K562 (cell line): ENCODE results near the gene SEPTIN2. TPM values are rescaled to one million over a fixed set of nuclear protein-coding genes. Genes with fewer than 3 reads are reported as not detected.

Experiments
- ATAC-seq: fragments of 200-7000 bp; cut with Tn5 transposase; 3 replicates; pipeline ENCODE4 v1.9.1; 2020; ENCODE audit warnings: moderate library complexity
- BruUV-seq: library from RNA; stranded (reverse); fragments of 400-500 nt; replicated peaks from 2 replicates; lab custom pipeline; 2021; lab: Mats Ljungman, UMichigan
- CTCF ChIA-PET: fragments of 300-600 bp; formaldehyde crosslinking; extraction: SDS; loops from one replicate; lab custom pipeline; 2021; ENCODE audit warnings: low intra/inter-chr PET ratio; lab: Yijun Ruan, JAX
- POLR2A ChIA-PET: fragments of 300-600, 350-650 bp; sonication (Branson Sonifier 250); formaldehyde crosslinking; extraction: SDS; loops from one replicate; lab custom pipeline; 2021; ENCODE audit warnings: antibody characterized with exemption, inconsistent platforms; lab: Yijun Ruan, JAX
- DNase-seq, 4 experiments: peaks; one replicate each; pipeline versions ENCODE4 v3.0.0 to v3.0.0-alpha.2; 2011 to 2018; ENCODE audit warnings: low spot score in 3 of 4, mixed read lengths in 3 of 4; ENCODE audit errors: extremely low read depth in 1 of 4
- FAIRE-seq: peaks from 2 replicates; lab custom pipeline; 2011; peaks lifted over from hg19 to GRCh38; lab: Jason Lieb, UNC
- H2AFZ ChIP-seq: 2 replicates; pipeline ENCODE4 v1.6.0; 2011; ENCODE audit warnings: low read depth, low read length, control low read depth, inconsistent platforms
- H3K27ac ChIP-seq: fragments of 200-600 bp; 3 replicates; pipeline ENCODE4 v1.8.0; 2011; ENCODE audit warnings: low read depth, mild to moderate bottlenecking, control low read depth, inconsistent platforms, low read length, moderate library complexity, mixed read lengths; ENCODE audit errors: extremely low read depth
- H3K27me3 ChIP-seq, 2 experiments: fragments of 300-600 bp in 1 of 2; 2 replicates in 1 of 2; 3 replicates in 1 of 2; pipeline versions ENCODE4 v1.6.0 to v1.8.0; 2011; ENCODE audit warnings: inconsistent platforms in 2 of 2, low read length in 2 of 2, mild to moderate bottlenecking in 1 of 2, mixed read lengths in 1 of 2, moderate library complexity in 1 of 2; ENCODE audit not compliant: control insufficient read depth in 2 of 2, insufficient read depth in 2 of 2
- H3K36me3 ChIP-seq: fragments of 300-600 bp; 3 replicates; pipeline ENCODE4 v1.8.0; 2011; ENCODE audit warnings: mild to moderate bottlenecking, low read length, inconsistent platforms; ENCODE audit not compliant: control insufficient read depth, insufficient read depth
- H3K4me1 ChIP-seq, 2 experiments: fragments of 200-600 bp in 1 of 2; replicated peaks in 1 of 2; 2 replicates in 1 of 2; 3 replicates in 1 of 2; pipeline versions ENCODE4 v1.5.1 to v1.8.0; 2011; ENCODE audit warnings: inconsistent platforms in 2 of 2, low read length in 2 of 2, mild to moderate bottlenecking in 1 of 2, mixed read lengths in 1 of 2, moderate library complexity in 1 of 2; ENCODE audit not compliant: control insufficient read depth in 2 of 2, insufficient read depth in 2 of 2
- H3K4me2 ChIP-seq: 2 replicates; pipeline ENCODE4 v1.6.1; 2011; ENCODE audit warnings: low read length, control low read depth, inconsistent platforms, mixed read lengths; ENCODE audit not compliant: insufficient read depth
- H3K4me3 ChIP-seq: fragments of 200-600 bp; sonication (generic), shearing (Covaris generic); 2 replicates; pipeline ENCODE4 v1.5.1; 2016; ENCODE audit warnings: control low read depth, inconsistent platforms
- H3K79me2 ChIP-seq: fragments of 200-600 bp; 3 replicates; pipeline ENCODE4 v1.8.0; 2011; ENCODE audit warnings: low read length, inconsistent platforms; ENCODE audit not compliant: control insufficient read depth, insufficient read depth
- H3K9ac ChIP-seq, 2 experiments: 2 replicates each; pipeline versions ENCODE4 v1.6.0 to v1.6.1; 2011; ENCODE audit warnings: low read depth in 2 of 2, low read length in 2 of 2, control low read depth in 1 of 2, inconsistent platforms in 1 of 2, mild to moderate bottlenecking in 1 of 2, mixed read lengths in 1 of 2; ENCODE audit not compliant: insufficient read depth in 1 of 2
- H3K9me1 ChIP-seq: one replicate; pipeline ENCODE4 v1.6.0; 2011; ENCODE audit warnings: inconsistent platforms, mild to moderate bottlenecking, low read length, moderate library complexity; ENCODE audit not compliant: control insufficient read depth, insufficient read depth
- H3K9me3 ChIP-seq: replicated peaks from 2 replicates; pipeline ENCODE4 v1.5.1; 2011; ENCODE audit warnings: low read depth, low read length, inconsistent platforms; ENCODE audit not compliant: control insufficient read depth, insufficient read depth
- H4K20me1 ChIP-seq: replicated peaks from 2 replicates; pipeline ENCODE4 v1.6.1; 2011; ENCODE audit warnings: low read length, inconsistent platforms, mixed read lengths; ENCODE audit not compliant: control insufficient read depth, insufficient read depth
- EHMT2 ChIP-seq: fragments of 450-650 bp; IDR thresholded peaks from 2 replicates; pipeline ENCODE4 v1.6.1; 2018; ENCODE audit warnings: antibody characterized with exemption
- ELF4 ChIP-seq: fragments of 450-650 bp; formaldehyde crosslinking; IDR thresholded peaks from 2 replicates; pipeline ENCODE4 v1.4.0; 2022; ENCODE audit warnings: missing genetic modification characterization
- HMG20A ChIP-seq: fragments of 450-650 bp; formaldehyde crosslinking; conservative IDR thresholded peaks from 2 replicates; pipeline ENCODE4 v1.4.0; 2020; ENCODE audit warnings: mild to moderate bottlenecking, mixed read lengths
- HSF4 ChIP-seq: fragments of 250-450 bp; sonication (Bioruptor Pico); IDR thresholded peaks from 2 replicates; pipeline ENCODE4 v2.1.2; 2022; ENCODE audit warnings: mild to moderate bottlenecking, moderate library complexity, borderline replicate concordance
- KDM1A ChIP-seq, 2 experiments: fragments of 450-650 bp; IDR thresholded peaks; 2 replicates each; pipeline ENCODE4 v1.6.1; 2016; ENCODE audit warnings: mild to moderate bottlenecking in 2 of 2
- LEF1 ChIP-seq: fragments of 450-650 bp; IDR thresholded peaks from 2 replicates; pipeline ENCODE4 v1.6.1; 2016; ENCODE audit warnings: mild to moderate bottlenecking
- WGBS: fragments of 100-300 bp; shearing (Covaris generic); methylation state at CpG from one replicate; pipeline ENCODE4 v1.1.6; 2016; ENCODE audit warnings: low coverage, mixed read lengths; ENCODE audit not compliant: insufficient coverage; ENCODE audit errors: missing lambda C conversion rate; 5-methylcytosine and 5-hydroxymethylcytosine counted together
- in situ Hi-C: fragments of 300-500 bp; cut with MboI; formaldehyde crosslinking; loops from 4 replicates; pipeline ENCODE4 v1.15.0; 2018; ENCODE audit warnings: inconsistent platforms, mixed read lengths
- intact Hi-C: fragments of 100-400 bp; cut with micrococcal nuclease; formaldehyde crosslinking; loops from 2 replicates; pipeline ENCODE4 v1.14.2; 2022
- polyA plus RNA-seq, 8 experiments: library from polyadenylated mRNA; depleted of rRNA in 4 of 8; stranded (reverse) in 5 of 8; unstranded in 3 of 8; fragments of >200 nt; fragmentation: Nextera tagmentation in 2 of 8; fragmentation: Illumina TruSeq in 1 of 8; extraction: Ambion mirVana in 2 of 8; extraction: Trizol in 1 of 8; gene quantifications; 2 replicates each; pipeline versions ENCODE4 v1.2.1 to v1.2.3, GENCODE V29; 2011 to 2014; ENCODE audit warnings: inconsistent platforms in 1 of 8, missing spikeins in 1 of 8
- total RNA-seq, 7 experiments: library from RNA; depleted of rRNA in 6 of 7; stranded (reverse); fragments of >200 nt in 6 of 7; fragmentation: Illumina TruSeq in 2 of 7; extraction: Trizol in 2 of 7; gene quantifications; 2 replicates each; pipeline versions ENCODE4 v1.2.1 to v1.2.3, GENCODE V29; 2011 to 2021; ENCODE audit warnings: low replicate concordance in 1 of 7
- TF ChIP-seq, protein P1 (sequence below): fragments of 250-450 bp; sonication (Bioruptor Pico); IDR thresholded peaks from 2 replicates; pipeline ENCODE4 v1.4.0; 2020; ENCODE audit warnings: borderline replicate concordance

SEPTIN2 gene
- total and polyA plus RNA-seq, 9 of the 15 experiments (the other 6 are each of a cell fraction or from before 2014, with no cell fraction given) = 121 to 367 (median 166) TPM

DNA sequence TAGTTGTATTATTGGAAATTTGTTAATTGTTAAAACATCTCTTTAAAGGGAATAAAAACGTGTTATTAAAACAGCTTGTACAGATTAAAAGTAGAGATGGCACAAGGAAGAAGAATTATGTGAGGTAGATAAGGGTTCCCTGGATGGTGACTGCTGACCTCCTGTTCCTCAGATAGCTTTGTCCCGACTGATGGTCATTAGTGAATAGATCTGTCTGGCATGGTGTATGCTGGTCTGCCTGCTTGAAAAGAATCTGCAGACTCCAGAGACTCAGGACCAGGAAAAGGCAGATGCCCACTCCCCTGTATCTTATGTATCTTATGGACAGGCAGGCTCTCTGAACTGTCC lies 34.8 kb downstream of the SEPTIN2 start:
- Histone ChIP-seq H2AFZ (no peak overlapping the region), H3K36me3 (peaks cover 86% of the 10 kb centered on the region; the same call in 2 of the 3 replicates), H3K4me1 (peaks cover 5 to 11% of the 10 kb centered on the region in 2 experiments; a peak in 4 of 5 replicates), H3K4me3 (no peak overlapping the region), H3K9ac (no peak overlapping the region)
- FAIRE-seq (no peak), ATAC-seq (no peak)
- intact Hi-C loops = no loop called here
- POLR2A ChIA-PET = interaction anchor here (1.0 kb wide), 1 partner anchor 37 kb away, joined by 3 read pairs; no protein-coding TSS in a partner anchor
- no peak for TF ChIP-seq ELF4 (CRISPR knock-in tag)
- no peak for TF ChIP-seq HMG20A
- TF ChIP-seq EHMT2 = no peak
- TF ChIP-seq, protein P1, sequence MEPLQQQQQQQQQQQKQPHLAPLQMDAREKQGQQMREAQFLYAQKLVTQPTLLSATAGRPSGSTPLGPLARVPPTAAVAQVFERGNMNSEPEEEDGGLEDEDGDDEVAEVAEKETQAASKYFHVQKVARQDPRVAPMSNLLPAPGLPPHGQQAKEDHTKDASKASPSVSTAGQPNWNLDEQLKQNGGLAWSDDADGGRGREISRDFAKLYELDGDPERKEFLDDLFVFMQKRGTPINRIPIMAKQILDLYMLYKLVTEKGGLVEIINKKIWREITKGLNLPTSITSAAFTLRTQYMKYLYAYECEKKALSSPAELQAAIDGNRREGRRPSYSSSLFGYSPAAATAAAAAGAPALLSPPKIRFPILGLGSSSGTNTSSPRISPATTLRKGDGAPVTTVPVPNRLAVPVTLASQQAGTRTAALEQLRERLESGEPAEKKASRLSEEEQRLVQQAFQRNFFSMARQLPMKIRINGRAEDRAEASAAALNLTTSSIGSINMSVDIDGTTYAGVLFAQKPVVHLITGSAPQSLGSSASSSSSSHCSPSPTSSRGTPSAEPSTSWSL = no peak
- TF ChIP-seq KDM1A (IDR thresholded peaks at IDR 0.05) = no peak
- no peak for TF ChIP-seq HSF4 (CRISPR knock-in tag)
- no peak for TF ChIP-seq LEF1
- TF ChIP-seq, all 486 proteins: peak for 0
- DNase-seq = no peak
- no peaks in the 10 kb centered on the region for H3K27me3 ChIP-seq
- no peaks in the 10 kb centered on the region for H3K9me1 ChIP-seq
- no peaks in the 10 kb centered on the region for H3K79me2 ChIP-seq
- no TSS peak for BruUV-seq
- no peaks in the 10 kb centered on the region; the same call in 1 of the 2 replicates for H4K20me1 ChIP-seq
- in situ Hi-C loops = no loop called here
- CTCF ChIA-PET = no interaction called here
- H3K27ac ChIP-seq = no peak overlapping the region
- H3K9me3 ChIP-seq = no peaks in the 10 kb centered on the region
- WGBS = 35% methylated on average over 2 of the region's 2 CpGs
- H3K4me2 ChIP-seq = no peak overlapping the region
